ENCODE measurements around the gene GFM2.
"Not testable (repeated sequence)": the region's sequence is repeated elsewhere in the genome, so short reads cannot be mapped to it uniquely, and the experiment has no call there.

DNA sequence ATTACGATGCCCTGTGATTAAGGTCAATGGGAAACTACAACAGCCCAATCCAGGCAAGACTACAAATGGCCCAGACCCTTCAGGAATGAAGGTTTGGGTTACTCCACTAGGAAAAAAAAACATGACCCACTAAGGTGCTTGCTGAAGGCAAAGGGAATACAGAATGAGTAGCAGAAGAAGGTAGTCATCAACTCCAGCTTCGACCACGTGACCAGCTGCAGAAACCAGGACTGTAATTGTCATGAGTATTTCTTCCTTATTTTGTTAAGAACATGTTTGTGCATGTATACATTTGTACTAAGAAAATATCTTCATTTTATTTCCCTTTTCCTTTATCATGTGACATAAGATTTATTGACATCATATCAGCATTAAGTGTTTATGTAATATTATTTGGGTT, 24.8 kb upstream of the GFM2 start:
- TF ChIP-seq, protein P1, sequence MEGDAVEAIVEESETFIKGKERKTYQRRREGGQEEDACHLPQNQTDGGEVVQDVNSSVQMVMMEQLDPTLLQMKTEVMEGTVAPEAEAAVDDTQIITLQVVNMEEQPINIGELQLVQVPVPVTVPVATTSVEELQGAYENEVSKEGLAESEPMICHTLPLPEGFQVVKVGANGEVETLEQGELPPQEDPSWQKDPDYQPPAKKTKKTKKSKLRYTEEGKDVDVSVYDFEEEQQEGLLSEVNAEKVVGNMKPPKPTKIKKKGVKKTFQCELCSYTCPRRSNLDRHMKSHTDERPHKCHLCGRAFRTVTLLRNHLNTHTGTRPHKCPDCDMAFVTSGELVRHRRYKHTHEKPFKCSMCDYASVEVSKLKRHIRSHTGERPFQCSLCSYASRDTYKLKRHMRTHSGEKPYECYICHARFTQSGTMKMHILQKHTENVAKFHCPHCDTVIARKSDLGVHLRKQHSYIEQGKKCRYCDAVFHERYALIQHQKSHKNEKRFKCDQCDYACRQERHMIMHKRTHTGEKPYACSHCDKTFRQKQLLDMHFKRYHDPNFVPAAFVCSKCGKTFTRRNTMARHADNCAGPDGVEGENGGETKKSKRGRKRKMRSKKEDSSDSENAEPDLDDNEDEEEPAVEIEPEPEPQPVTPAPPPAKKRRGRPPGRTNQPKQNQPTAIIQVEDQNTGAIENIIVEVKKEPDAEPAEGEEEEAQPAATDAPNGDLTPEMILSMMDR (IDR thresholded peaks at IDR 0.05; ENCODE audit: insufficient read depth, low read length), result not testable (repeated sequence)
- TF ChIP-seq POLR2AphosphoS5 (IDR thresholded peaks at IDR 0.05; ENCODE audit: low read depth); SPI1 (IDR thresholded peaks at IDR 0.05; ENCODE audit: borderline replicate concordance, low read depth): not testable (repeated sequence)
- TF ChIP-seq, protein P2, sequence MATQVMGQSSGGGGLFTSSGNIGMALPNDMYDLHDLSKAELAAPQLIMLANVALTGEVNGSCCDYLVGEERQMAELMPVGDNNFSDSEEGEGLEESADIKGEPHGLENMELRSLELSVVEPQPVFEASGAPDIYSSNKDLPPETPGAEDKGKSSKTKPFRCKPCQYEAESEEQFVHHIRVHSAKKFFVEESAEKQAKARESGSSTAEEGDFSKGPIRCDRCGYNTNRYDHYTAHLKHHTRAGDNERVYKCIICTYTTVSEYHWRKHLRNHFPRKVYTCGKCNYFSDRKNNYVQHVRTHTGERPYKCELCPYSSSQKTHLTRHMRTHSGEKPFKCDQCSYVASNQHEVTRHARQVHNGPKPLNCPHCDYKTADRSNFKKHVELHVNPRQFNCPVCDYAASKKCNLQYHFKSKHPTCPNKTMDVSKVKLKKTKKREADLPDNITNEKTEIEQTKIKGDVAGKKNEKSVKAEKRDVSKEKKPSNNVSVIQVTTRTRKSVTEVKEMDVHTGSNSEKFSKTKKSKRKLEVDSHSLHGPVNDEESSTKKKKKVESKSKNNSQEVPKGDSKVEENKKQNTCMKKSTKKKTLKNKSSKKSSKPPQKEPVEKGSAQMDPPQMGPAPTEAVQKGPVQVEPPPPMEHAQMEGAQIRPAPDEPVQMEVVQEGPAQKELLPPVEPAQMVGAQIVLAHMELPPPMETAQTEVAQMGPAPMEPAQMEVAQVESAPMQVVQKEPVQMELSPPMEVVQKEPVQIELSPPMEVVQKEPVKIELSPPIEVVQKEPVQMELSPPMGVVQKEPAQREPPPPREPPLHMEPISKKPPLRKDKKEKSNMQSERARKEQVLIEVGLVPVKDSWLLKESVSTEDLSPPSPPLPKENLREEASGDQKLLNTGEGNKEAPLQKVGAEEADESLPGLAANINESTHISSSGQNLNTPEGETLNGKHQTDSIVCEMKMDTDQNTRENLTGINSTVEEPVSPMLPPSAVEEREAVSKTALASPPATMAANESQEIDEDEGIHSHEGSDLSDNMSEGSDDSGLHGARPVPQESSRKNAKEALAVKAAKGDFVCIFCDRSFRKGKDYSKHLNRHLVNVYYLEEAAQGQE (IDR thresholded peaks at IDR 0.05; ENCODE audit: insufficient replicate concordance, low read depth), result not testable (repeated sequence)
